NB4 (cell line): ENCODE data around the gene KRTAP5-2.
A peak's percentile ranks its signal among the peaks of the same experiment; 100 is the strongest.

Source experiments
- DNase-seq: peaks from one replicate; pipeline ENCODE4 v3.0.0; 2010; ENCODE audit warnings: low read depth
- H3K4me3 ChIP-seq: one replicate; pipeline ENCODE4 v1.5.1; 2011; ENCODE audit warnings: mild to moderate bottlenecking, low read depth, low read length, moderate library complexity
- MYC ChIP-seq: IDR thresholded peaks from 2 replicates; pipeline ENCODE4 v1.6.1; 2011; ENCODE audit warnings: low read depth, low read length
- POLR2A ChIP-seq: IDR thresholded peaks from 2 replicates; pipeline ENCODE4 v1.6.1; 2011; ENCODE audit warnings: mild to moderate bottlenecking; ENCODE audit not compliant: insufficient read length; ENCODE audit errors: extremely low read depth
- TF ChIP-seq, protein P1 (sequence below): IDR thresholded peaks from one replicate; pipeline ENCODE4 v1.5.1; 2012; ENCODE audit warnings: low read depth, low read length
- TF ChIP-seq, protein P2 (sequence below): IDR thresholded peaks from 2 replicates; pipeline ENCODE4 v1.6.1; 2011; ENCODE audit warnings: low read depth, low read length

The KRTAP5-2 gene

GRCh38 chr11:1567721-1568100, 30.4 kb downstream of the KRTAP5-2 start:
- H3K4me3 ChIP-seq, result no peak overlapping the region
- no peak for TF ChIP-seq POLR2A
- TF ChIP-seq, protein P1, sequence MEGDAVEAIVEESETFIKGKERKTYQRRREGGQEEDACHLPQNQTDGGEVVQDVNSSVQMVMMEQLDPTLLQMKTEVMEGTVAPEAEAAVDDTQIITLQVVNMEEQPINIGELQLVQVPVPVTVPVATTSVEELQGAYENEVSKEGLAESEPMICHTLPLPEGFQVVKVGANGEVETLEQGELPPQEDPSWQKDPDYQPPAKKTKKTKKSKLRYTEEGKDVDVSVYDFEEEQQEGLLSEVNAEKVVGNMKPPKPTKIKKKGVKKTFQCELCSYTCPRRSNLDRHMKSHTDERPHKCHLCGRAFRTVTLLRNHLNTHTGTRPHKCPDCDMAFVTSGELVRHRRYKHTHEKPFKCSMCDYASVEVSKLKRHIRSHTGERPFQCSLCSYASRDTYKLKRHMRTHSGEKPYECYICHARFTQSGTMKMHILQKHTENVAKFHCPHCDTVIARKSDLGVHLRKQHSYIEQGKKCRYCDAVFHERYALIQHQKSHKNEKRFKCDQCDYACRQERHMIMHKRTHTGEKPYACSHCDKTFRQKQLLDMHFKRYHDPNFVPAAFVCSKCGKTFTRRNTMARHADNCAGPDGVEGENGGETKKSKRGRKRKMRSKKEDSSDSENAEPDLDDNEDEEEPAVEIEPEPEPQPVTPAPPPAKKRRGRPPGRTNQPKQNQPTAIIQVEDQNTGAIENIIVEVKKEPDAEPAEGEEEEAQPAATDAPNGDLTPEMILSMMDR, result no peak
- TF ChIP-seq, protein P2, sequence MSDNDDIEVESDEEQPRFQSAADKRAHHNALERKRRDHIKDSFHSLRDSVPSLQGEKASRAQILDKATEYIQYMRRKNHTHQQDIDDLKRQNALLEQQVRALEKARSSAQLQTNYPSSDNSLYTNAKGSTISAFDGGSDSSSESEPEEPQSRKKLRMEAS, result no peak
- no peak for DNase-seq

DNA sequence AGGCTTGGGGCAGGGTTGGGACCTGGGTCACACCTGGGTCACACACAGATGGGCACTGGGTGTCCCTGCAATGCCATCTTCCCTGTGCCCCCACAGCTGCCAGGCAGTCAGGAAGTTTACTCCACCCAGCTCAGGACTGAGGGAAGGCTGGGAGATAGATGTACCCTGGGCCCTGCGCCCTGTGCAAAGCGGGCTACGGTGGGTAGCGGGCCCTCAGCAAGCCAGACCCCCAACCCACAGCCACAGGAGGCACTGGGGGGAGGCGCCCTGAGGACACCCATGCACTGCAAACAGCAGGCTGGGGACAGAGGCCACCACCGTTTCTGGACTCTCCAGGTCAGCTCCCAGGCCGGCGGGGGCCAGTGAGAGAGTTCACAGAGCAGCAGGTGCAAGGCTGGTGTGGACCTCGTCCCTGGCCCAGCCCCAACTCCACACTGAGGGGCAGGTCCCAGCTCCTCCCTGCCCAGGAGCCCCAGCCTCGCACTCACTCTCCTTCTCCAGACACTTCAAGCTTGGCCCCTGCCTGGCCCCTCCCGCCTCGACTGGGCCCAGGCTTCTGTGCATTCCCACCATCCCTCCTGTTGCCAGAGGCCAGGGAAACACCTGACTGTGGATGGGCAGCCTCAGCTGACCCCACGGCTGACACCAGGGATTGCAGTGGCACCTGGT, 30.9 kb downstream of the KRTAP5-2 start:
- no peak for TF ChIP-seq MYC
- TF ChIP-seq, protein P1, result no peak
- TF ChIP-seq POLR2A, result no peak
- TF ChIP-seq, protein P2, result no peak
- peak; percentile 1 for DNase-seq
- H3K4me3 ChIP-seq, result no peak overlapping the region

DNA sequence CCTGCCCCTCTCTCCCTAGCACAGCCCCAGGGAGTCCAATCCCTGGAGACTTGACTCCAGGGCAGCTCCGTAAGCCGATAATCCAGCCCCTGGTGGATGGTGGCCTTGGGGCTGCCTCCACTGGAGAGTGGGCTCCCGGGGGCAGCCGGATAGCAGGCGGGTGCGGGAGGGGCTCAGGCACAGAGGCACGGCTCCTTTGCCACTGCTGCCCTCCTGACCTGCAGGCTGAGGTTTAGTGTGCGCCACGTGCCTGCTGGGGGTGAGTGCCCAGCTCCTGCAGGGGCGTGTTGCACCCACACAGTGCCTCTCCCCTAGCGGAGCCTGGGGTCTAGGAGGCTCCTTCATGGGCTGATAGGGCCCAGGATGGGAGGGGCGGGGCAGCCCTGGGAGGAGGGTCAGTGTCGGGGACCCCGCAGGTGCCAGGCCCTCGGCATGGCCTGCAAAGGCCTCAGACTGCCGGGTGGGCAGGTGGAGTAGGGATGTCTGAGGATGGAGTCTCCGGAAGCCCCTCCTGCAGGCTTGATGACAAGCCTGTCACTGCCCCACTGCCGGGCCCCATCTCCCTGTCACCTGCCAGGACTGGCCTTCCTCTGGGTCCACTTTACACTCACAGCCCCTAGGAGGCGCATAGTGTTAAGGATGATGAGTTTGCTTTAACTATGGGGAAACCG, 31.6 kb downstream of the KRTAP5-2 start:
- no peak for TF ChIP-seq POLR2A
- TF ChIP-seq, protein P1, result peak; percentile 29
- DNase-seq, result no peak
- H3K4me3 ChIP-seq, result no peak overlapping the region

DNA sequence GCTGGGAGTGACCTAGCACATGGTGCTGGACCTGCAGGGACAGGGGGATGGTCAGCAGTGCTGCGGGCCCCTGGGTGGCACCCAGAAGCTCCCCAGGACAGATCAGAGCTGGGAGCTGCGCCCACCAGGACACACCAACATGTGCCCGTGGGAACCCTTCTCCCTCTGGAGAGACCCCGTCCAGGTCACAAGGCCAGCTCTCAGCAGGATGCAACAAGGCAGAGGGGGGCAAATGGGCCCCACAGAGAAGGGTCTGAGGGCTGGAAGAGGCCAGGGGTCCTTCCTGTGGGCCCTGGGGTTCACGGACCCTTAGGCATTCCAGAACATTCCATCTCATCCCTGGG, 32.2 kb downstream of the KRTAP5-2 start:
- H3K4me3 ChIP-seq, result no peak overlapping the region
- TF ChIP-seq, protein P2, result no peak
- TF ChIP-seq POLR2A (no peak), MYC (no peak)
- TF ChIP-seq, protein P1, result no peak
- no peak for DNase-seq

DNA sequence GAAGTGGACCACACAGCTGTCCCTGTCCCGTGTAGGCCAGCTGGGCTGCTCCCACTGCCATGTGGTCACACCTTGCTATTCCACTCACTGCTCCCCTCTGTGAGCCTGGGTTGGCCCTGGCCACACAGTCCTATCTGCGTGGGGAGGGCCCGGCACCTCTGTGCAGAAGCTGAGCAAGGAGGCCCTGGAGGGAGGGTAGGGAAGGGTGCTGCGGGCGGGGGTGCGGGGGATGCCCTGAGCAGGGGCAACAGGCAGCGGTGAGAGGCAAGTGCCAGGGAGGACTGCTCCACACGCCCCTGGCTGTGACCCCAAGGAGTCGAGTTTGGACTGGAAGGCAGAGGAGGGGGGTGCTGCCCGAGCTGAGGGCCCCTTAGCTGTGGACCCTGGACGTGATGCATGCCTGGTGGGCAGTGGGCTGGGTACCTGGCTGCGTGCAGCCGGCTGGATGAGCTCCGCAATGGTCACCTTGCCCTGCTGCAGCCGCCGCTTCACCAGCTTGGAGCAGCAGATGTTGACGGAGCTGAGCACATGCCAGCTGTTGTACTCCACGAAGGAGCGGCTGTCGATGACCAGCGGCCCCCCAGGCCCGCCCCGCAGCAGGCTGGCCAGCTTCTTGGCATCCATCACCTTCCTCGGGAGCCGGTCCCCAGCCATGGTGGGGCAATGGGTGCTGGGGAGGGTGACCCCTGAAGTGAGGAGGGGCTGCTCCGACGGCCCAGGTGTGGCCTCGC, 32.8 kb downstream of the KRTAP5-2 start:
- DNase-seq, result no peak
- TF ChIP-seq, protein P1, result no peak
- no peak for TF ChIP-seq MYC
- no peak for TF ChIP-seq POLR2A
- TF ChIP-seq, protein P2, result no peak
- no peak overlapping the region for H3K4me3 ChIP-seq
